ENCODE results near the gene SEC24B.
A peak's percentile ranks its signal among the peaks of the same experiment; 100 is the strongest.

Gene SEC24B

GRCh38 chr4:109433205-109434006 lies at the start of gene SEC24B:
Gene SEC24B (plus strand): TSS chr4:109433815. CDS start chr4:109433870, 55 bp downstream.
- TF ChIP-seq CTCF (IDR thresholded peaks at IDR 0.05), result peak; percentile 56
- H3K27me3 Mint-ChIP-seq (ENCODE audit: low read depth, poor library complexity), result no peaks in the 10 kb centered on the region
- H3K4me3 Mint-ChIP-seq, result peak within 1 kb of the TSS; percentile 90
- DNase-seq, result peak; percentile 87
- peaks cover 52% of the 10 kb centered on the region for H3K4me1 Mint-ChIP-seq
- H3K9me3 Mint-ChIP-seq, result no peaks in the 10 kb centered on the region
- H3K36me3 Mint-ChIP-seq (ENCODE audit: low read depth), result peaks cover 33% of the 10 kb centered on the region
- peak within 1 kb of the TSS; percentile 96 for H3K27ac Mint-ChIP-seq

- peaks cover 30% of the 10 kb centered on the region for H3K4me1 Mint-ChIP-seq
- H3K9me3 Mint-ChIP-seq, result no peaks in the 10 kb centered on the region
- no peak for DNase-seq
- no peaks in the 10 kb centered on the region for H3K36me3 Mint-ChIP-seq (ENCODE audit: low read depth)
- no peak overlapping the region for H3K4me3 Mint-ChIP-seq
- TF ChIP-seq CTCF (IDR thresholded peaks at IDR 0.05), result no peak
- H3K27me3 Mint-ChIP-seq (ENCODE audit: low read depth, poor library complexity), result peaks cover 3% of the 10 kb centered on the region
- no peak overlapping the region for H3K27ac Mint-ChIP-seq
These were observed 49.8 kb upstream of the SEC24B start for GRCh38 chr4:109383823-109384222.

- peak; percentile 20 for DNase-seq
- H3K4me3 Mint-ChIP-seq, result no peak overlapping the region
- no peak for TF ChIP-seq CTCF (IDR thresholded peaks at IDR 0.05)
- H3K9me3 Mint-ChIP-seq, result no peaks in the 10 kb centered on the region
- H3K36me3 Mint-ChIP-seq (ENCODE audit: low read depth), result no peaks in the 10 kb centered on the region
- peaks cover 41% of the 10 kb centered on the region for H3K4me1 Mint-ChIP-seq
- peaks cover 3% of the 10 kb centered on the region for H3K27me3 Mint-ChIP-seq (ENCODE audit: low read depth, poor library complexity)
- no peak overlapping the region for H3K27ac Mint-ChIP-seq
These were observed 48.4 kb upstream of the SEC24B start for GRCh38 chr4:109385260-109385659.

GRCh38 chr4:109389369-109390114 lies 44.1 kb upstream of the SEC24B start:
- H3K9me3 Mint-ChIP-seq, result no peaks in the 10 kb centered on the region
- peak overlapping the region; percentile 83 for H3K27ac Mint-ChIP-seq
- peak overlapping the region; percentile 26 for H3K4me3 Mint-ChIP-seq
- DNase-seq, result peak; percentile 31
- no peaks in the 10 kb centered on the region for H3K27me3 Mint-ChIP-seq (ENCODE audit: low read depth, poor library complexity)
- H3K36me3 Mint-ChIP-seq (ENCODE audit: low read depth), result no peaks in the 10 kb centered on the region
- no peak for TF ChIP-seq CTCF (IDR thresholded peaks at IDR 0.05)
- H3K4me1 Mint-ChIP-seq, result peaks cover 36% of the 10 kb centered on the region

- Mint-ChIP-seq H3K27ac (no peak overlapping the region), H3K36me3 (ENCODE audit: low read depth) (no peaks in the 10 kb centered on the region), H3K4me3 (no peak overlapping the region), H3K4me1 (peaks cover 33% of the 10 kb centered on the region), H3K27me3 (ENCODE audit: low read depth, poor library complexity) (no peaks in the 10 kb centered on the region), H3K9me3 (no peaks in the 10 kb centered on the region)
- DNase-seq, result no peak
- no peak for TF ChIP-seq CTCF (IDR thresholded peaks at IDR 0.05)
These were observed 43.4 kb upstream of the SEC24B start for GRCh38 chr4:109390115-109390768.
